CD4-positive, alpha-beta T cell treated with Interleukin-15 for 4 hours (primary cell): ENCODE results near the gene TMEM119.
"Not testable (repeated sequence)": the region's sequence is repeated elsewhere in the genome, so short reads cannot be mapped to it uniquely, and the experiment has no call there.

ENCODE experiments used
- DNase-seq: peaks from one replicate; pipeline ENCODE4 v3.0.0-alpha.2; 2020; ENCODE audit warnings: low spot score

TMEM119 gene

DNA sequence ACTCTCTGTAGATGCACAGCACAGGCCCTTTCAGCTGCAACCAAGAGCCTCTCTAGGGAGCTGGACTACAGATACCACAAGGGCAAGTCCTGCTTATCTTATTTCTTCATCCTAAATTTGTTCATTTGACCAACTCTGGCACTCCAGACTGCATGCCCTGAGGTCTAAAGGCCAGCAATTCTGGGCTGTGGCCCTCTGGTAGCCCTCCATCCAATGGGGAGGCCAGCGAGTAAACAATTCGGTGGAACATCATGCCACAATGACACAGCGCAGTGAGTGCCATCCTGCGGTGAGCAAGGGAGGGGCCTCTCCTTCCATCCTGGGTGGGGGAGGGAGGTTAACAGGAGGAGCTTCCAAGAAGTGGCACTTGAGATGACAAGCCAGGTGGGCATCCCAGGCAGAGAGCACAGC lies 36.5 kb upstream of the TMEM119 start:
- DNase-seq: peak; percentile 77

DNA sequence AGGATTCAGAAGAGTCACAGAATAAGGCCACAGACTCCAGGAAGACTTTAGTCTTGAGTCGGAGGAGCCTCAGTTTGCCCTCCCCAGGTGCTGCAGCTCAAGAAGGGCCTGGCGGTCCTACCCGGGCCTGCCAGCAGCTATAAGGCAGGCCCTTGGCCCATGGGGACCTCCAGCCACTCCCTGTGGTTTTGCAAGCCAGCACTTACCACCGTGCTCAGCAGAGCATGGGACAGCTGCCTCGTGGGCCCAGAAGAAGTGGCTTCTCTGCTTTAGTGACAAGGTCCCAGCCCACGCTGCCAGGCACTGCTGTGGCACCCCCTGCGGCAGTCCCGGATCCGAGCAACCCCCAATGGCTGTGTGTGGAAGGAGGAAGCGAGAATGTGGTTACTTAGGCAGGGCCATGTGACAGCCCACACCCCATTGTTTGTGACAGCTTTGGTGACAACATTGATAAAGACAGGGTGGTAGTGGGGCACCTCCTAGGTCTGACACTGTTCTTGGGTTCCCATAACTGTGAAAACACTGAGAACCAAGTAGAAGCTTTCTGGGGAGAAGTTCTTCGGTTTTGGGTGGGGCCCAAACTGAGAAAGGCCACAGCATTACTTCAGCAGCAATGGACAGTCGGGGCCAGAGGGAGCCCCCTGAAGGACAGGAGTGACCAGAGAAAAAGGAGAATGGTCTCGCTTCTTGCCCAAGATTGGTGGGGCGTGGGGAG lies 35.8 kb upstream of the TMEM119 start, which contains the start of gene SELPLG:
Gene SELPLG (minus strand): TSS at position 361 of the 715 bp plus-strand sequence. CDS start 9,587 bp downstream, outside the sequence.
- DNase-seq: peak; percentile 94

DNA sequence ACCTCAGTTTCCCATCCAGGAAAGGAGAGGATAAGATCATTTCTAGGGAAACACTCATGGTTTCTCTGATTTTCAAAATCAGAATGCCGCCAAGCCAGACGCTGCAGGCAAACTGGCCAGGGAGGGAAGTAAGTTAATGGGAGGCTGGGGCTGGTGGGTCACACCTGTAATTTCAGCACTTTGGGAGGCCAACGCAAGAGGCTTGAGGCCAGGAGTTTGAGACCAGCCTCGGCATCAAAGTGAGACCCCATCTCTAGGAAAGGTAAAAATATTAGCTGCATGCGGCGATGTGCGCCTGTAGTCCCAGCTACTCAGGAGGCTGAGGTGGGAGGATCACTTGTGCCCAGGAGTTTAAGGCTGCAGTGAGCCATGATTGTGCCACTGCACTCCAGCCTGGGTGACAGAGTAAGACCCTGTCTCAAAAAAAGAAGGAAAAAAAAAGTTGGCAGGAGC lies 35.2 kb upstream of the TMEM119 start:
- DNase-seq: no peak

DNA sequence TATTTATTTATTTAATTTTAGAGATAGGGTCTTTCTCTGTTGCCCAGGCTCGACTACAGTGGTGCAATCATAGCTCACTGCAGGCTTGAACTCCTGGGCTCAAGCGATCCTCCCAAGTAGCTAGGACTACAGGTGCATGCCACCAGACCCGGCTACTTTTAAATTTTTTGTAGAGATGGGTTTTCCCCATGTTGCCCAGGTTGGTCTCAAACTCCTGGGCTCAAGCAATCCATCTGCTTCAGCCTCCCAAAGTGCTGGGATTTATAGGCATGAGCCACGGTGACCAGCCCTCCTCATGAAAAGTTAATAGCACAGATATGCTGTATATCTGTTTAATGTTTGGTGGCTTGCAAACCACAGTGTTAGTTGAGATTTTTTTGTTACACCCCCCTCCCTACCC lies 33.4 kb upstream of the TMEM119 start:
- DNase-seq: not testable (repeated sequence)

DNA sequence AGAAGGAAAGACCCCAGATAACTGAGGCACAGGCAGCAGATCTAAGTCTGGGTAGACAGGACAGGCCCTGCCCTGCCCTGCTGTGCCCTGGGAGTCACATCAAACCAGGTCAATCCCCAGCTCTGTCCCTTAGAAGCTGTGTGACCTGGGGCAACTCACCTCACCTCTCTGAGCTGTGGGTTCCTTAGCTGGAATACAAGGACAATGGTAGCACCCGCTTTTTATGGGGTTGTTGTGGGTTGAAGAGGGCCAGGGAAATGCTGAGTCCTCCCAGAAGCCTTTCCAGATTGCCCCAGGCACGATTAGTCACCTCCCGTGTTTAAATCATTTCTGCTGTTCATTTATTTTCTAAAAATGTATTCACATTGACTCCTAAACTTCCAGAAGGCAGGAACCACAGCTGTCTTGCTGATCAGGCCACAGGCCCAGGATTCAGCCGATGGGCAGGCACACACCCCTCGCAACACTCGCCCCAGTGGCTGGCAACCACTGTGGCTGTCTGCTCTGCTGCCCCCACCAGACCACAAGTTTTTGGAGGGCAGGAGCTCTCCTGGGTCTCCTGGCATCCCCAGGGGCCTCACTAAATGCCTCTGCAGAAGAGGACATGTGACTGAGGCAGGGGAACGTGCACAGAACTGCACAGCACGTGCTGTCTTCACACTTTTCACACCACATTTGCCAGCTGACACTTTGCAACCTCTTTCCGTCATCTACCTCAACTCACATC lies 32.8 kb upstream of the TMEM119 start:
- DNase-seq: no peak

GRCh38 chr12:108629824-108630476 lies 32.1 kb upstream of the TMEM119 start:
- DNase-seq: peak; percentile 80

DNA sequence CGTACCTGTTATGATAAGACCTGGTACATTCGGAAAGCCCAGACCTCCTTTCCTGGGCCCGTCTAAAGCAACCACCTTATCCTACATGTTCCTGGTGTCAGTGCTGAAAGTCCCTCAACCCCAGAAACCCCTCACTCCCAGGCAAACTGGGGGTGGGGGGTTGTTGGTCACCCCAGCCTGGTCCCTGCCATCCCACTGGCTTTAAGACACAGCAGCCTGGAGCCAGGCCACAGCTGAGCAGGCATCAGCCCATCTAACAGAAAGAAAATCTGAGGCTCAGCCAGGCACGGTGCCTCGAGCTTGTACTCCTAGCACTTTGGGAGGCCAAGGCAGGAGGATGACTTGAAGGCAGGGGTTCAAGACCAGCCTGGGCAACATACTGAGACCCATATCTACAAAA lies 31.3 kb upstream of the TMEM119 start:
- no peak for DNase-seq

- DNase-seq: no peak
Observed at GRCh38 chr12:108627134-108627920, 29.4 kb upstream of the TMEM119 start.

GRCh38 chr12:108625228-108625627 lies 27.3 kb upstream of the TMEM119 start:
- no peak for DNase-seq

DNA sequence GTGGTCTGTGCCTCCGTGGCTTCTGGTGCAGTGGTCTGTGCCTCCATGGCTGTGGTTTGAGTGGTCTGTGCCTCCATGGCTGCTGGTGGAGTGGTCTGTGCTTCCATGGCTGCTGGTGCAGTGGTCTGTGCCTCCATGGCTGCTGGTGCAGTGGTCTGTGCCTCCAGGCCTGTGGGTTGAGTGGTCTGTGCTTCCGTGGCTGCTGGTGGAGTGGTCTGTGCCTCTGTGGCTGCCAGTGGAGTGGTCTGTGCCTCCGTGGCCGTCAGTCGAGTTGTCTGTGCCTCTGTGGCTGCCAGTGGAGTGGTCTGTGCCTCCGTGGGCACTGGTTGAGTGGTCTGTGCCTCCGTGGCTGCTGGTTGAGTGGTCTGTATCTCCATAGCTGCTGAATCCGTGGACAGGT lies 25.7 kb upstream of the TMEM119 start:
- no peak for DNase-seq

DNA sequence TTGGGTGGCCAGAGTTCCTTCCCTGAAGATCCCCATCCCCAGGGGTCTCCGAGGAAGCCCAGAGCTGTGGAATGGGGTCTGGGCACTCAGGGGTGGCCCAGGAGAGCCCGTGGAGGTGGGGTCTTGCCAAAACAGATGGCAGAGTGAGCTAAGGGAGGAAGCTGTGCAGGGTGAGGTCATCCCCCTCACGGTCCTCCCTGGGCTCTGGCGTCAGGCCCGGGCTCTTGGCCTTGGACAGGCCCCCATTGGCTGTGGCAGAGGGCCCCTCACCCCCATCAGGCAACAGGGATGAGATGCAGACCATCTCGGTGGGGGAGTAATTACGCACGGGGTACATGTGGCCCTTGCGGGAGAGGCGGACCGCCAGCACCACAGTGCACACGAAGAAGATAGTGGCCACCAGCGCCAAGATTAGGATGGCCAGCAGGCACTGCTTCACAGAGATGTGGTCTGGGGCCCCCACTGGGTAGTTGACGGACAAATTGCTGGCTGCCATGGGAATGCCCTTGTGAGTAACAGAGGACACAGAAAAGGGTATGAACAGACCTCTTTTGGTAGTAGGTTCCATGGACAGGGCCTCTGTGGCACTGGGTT lies 25.1 kb upstream of the TMEM119 start:
- no peak for DNase-seq

DNA sequence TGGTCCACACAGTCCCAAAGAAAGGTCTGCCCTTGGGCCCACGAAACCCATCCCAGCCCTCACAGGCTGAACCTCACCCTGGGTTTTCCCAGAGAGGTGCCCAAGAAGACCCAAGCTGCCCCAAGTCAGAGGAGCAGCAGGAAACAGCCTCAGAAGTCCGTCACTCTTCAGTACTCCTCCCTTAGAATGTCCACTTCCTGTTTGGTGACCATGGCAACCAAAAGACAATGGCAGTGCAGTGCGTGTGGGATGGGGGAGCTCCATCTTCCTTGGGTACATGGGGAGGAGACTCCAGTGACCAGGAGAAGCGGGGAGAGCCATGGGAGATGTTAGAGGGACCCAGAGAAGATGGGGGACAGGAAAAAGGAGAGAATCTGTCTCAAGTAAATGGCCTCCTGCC lies 24.5 kb upstream of the TMEM119 start:
- DNase-seq: no peak

DNA sequence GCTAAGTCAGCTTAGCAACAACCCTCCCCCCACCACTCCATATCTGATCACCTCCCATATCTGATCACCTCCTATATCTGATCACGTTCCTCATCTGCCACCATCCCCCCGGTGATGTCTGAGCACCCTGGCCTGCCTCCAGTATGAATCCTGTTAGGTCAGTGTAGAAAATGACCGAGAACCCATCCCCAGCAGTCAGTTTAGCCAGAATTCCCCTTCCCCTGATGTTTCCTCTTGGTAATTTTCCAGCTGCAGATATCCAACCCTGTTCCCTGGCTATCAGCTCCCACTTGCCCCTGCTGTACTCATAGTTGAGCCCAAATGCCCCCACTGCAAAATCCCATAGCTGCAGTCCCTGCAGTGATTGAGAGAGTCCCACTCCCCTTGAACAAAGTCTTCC lies 23.3 kb upstream of the TMEM119 start:
- DNase-seq: no peak

DNA sequence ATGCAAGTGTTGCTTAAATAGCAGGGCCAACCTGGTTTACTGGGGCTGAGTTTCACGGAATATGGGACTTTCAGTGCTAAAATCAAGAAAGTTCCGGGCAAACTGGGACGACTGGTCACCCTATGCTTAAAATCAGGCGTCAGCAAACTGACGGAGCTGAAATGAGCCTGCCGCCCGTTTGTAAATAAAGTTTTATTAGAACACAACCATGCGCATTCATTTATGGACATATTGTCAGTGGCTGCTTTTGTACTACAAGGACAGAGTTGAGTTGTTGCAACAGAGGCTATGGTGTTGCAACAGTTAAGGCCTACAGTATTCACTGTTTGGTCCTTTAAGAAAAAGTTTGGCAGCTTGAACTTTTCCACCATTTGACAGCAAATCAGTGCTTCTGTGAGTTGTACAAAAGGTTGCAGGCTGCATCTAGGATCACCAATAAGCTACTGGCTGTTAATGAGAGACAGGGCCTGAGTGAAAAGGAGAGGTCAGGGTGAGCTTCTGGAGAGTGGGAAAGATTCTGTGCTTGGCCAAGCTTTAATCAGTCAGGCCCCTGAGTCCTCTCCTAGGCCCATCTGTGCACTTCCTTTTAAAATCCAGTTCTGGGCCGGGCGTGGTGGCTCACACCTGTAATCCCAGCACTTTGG lies 22.5 kb upstream of the TMEM119 start:
- no peak for DNase-seq

DNA sequence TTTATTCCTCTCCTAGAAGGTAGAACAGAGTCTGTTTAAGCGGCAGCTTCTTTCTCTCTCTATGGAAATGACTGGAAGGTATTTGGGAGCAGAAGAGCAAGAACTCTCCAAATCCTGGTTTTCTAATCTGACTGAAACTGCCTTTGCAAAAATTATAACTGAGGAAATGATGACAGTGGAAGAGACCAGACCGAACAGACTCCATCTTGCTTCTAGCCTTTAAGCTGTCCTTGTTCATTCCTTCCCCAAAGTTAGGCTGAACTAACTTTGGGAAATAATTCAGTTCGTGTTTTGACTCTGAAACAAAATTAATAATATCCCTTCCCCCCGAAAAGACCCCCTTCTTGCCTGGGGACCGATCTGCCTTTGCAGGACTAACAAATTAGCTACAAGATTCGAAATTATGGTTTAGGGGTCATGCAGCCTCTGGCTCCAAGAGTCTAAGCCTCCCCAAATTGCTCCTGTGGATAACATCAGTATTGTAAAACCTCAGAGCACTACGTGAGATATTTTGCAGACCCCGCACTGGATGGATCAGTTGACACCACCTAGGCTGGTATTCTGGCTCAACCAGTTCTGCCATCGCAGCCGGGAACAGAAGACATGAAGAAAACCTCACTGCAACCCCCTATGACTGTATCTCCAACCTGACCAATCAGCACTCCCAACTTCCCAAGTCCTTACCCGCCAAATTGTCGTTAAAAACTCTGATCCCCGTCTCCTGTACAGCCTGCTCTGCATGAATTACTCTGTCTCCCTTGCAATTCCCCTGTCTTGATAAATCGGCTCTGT lies 21.7 kb upstream of the TMEM119 start:
- DNase-seq: no peak

GRCh38 chr12:108618953-108619274 lies 21.0 kb upstream of the TMEM119 start:
- DNase-seq: not testable (repeated sequence)

- peak; percentile 70 for DNase-seq
Observed at GRCh38 chr12:108618079-108618952, 20.4 kb upstream of the TMEM119 start.

GRCh38 chr12:108616941-108617858 lies 19.3 kb upstream of the TMEM119 start:
- DNase-seq: peak; percentile 90
